GM18870 (cell line): ENCODE data around the gene PARP2.
A peak's percentile ranks its signal among the peaks of the same experiment; 100 is the strongest.

Experiments used
- ATAC-seq: cut with Tn5 transposase; IDR thresholded peaks from one replicate; pipeline ENCODE4 v1.9.1; 2021; ENCODE audit warnings: moderate library complexity; ENCODE audit not compliant: unreplicated experiment

The PARP2 gene

GRCh38 chr14:20391505-20391904, 48.1 kb downstream of the PARP2 start:
- no peak for ATAC-seq

- ATAC-seq = no peak
Observed at GRCh38 chr14:20397511-20397910, 54.1 kb downstream of the PARP2 start.

- peak; percentile 9 for ATAC-seq
Observed at GRCh38 chr14:20400589-20400964, 57.1 kb downstream of the PARP2 start.

- peak; percentile 45 for ATAC-seq
Observed at GRCh38 chr14:20400965-20401593, 57.6 kb downstream of the PARP2 start.

GRCh38 chr14:20403521-20403920, 60.1 kb downstream of the PARP2 start:
- no peak for ATAC-seq
